Sigmoid colon (tissue), 7 donors: ENCODE results near the gene DPPA2. TPM values are rescaled to one million over a fixed set of nuclear protein-coding genes. Genes with fewer than 3 reads are reported as not detected.

Experiments
- DNase-seq: peaks from one replicate; pipeline ENCODE4 v3.0.0-alpha.2; 2019
- H3K27ac ChIP-seq, 4 donors: fragments of 200-600 bp; sonication (generic); one replicate each; pipeline ENCODE4 v1.5.1; 2016 to 2019; ENCODE audit warnings: mild to moderate bottlenecking in 1 of 4
- H3K27me3 ChIP-seq, 3 donors: fragments of 200-600 bp; sonication (generic); one replicate each; pipeline ENCODE4 v1.5.1; 2019; ENCODE audit warnings: mild to moderate bottlenecking in 1 of 3
- H3K36me3 ChIP-seq, 4 donors: fragments of 200-600 bp; sonication (generic); one replicate each; pipeline ENCODE4 v1.5.1; 2016 to 2019
- H3K4me1 ChIP-seq, 4 donors: fragments of 200-600 bp; sonication (generic); one replicate each; pipeline ENCODE4 v1.5.1; 2017 to 2019
- H3K4me3 ChIP-seq, 4 donors: fragments of 200-600 bp; sonication (generic); one replicate each; pipeline ENCODE4 v1.5.1; 2017 to 2019; ENCODE audit warnings: mild to moderate bottlenecking in 2 of 4, moderate library complexity in 1 of 4
- H3K9me3 ChIP-seq, 4 donors: fragments of 200-600 bp in 3 of 4; sonication (generic) in 3 of 4; one replicate each; pipeline versions ENCODE4 v1.5.1 to v1.6.1; 2013 to 2019
- EP300 ChIP-seq, 4 donors: sonication (generic); formaldehyde crosslinking; IDR thresholded peaks; one replicate each; pipeline ENCODE4 v1.6.1; 2017; ENCODE audit warnings: antibody characterized with exemption in 4 of 4
- POLR2A ChIP-seq, 2 donors: fragments of 450-650 bp; IDR thresholded peaks; one replicate each; pipeline ENCODE4 v1.6.1; 2016; ENCODE audit warnings: antibody characterized with exemption in 2 of 2, mild to moderate bottlenecking in 2 of 2, moderate library complexity in 2 of 2
- POLR2AphosphoS5 ChIP-seq, 4 donors: sonication (generic); formaldehyde crosslinking; IDR thresholded peaks; one replicate each; pipeline ENCODE4 v1.6.1; 2017; ENCODE audit warnings: antibody characterized with exemption in 4 of 4
- WGBS, 2 donors: extraction: QIAGEN DNeasy Blood & Tissue Kit; methylation state at CpG; one replicate each; pipeline ENCODE4 v1.1.7; 2013; 5-methylcytosine and 5-hydroxymethylcytosine counted together
- intact Hi-C: fragments of 100-400 bp; cut with DNase I; formaldehyde crosslinking; loops from one replicate; pipeline ENCODE4 v1.15.1; 2023
- polyA plus RNA-seq, 3 donors: library from polyadenylated mRNA; stranded (reverse); fragments of 200-250 nt; gene quantifications; one replicate each; pipeline ENCODE4 v1.2.3, GENCODE V29; 2013
- small RNA-seq, 3 donors: library from RNA; depleted of rRNA; stranded (forward); fragments of <200 nt; gene quantifications; one replicate each; pipeline ENCODE3, GENCODE V24; 2016
- total RNA-seq, 4 donors: library from RNA; depleted of rRNA; stranded (reverse); fragments of >200 nt; gene quantifications; one replicate each; pipeline ENCODE4 v1.1.0, GENCODE V29; 2016
- TF ChIP-seq, protein P1 (sequence below), 4 experiments: fragments of 450-650 bp in 3 of 4; fragments of 200-600 bp in 1 of 4; IDR thresholded peaks; one replicate each; pipeline ENCODE4 v1.5.1; 2016 to 2019; ENCODE audit warnings: antibody characterized with exemption in 4 of 4, mild to moderate bottlenecking in 3 of 4, moderate library complexity in 2 of 4
- donor health status: healthy with polysubstance abuse.
- donor health status: Bipolar disorder and iron deficiency.
- donor health status: healthy.

Gene DPPA2
- total and polyA plus RNA-seq, 7 donors, result not detected

DNA sequence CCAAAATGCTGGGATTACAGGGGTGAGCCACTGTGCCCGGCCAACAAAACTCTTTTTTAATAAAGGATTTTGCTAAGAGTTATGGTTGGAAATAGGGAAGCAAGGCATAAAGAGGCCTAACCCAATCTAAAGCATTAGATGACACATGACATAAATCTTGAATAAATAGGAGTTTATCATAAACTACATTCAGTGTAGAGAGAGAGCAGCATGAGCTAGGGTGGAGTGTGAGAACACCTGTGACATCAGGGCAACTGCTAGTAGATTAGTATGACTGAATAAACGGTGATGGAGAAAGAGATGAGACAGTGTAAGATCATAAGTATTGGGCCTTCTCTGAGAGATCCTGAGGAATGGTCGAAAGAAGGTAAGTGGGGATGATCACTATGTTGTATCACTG lies 63.7 kb downstream of the DPPA2 start:
- 73 to 78% methylated on average over 3 of the region's 3 CpGs for WGBS, 2 donors
- H3K4me1 ChIP-seq, result no peaks in the 10 kb centered on the region
- no peaks in the 10 kb centered on the region for H3K27me3 ChIP-seq
- intact Hi-C loops, result no loop called here
- no peaks in the 10 kb centered on the region for H3K9me3 ChIP-seq
- H3K4me3 ChIP-seq, result no peak overlapping the region
- DNase-seq, result no peak
- H3K36me3 ChIP-seq, result no peaks in the 10 kb centered on the region
- TF ChIP-seq POLR2A (IDR thresholded peaks at IDR 0.05), result no peak
- no peak for TF ChIP-seq EP300 (IDR thresholded peaks at IDR 0.05)
- TF ChIP-seq, protein P1, sequence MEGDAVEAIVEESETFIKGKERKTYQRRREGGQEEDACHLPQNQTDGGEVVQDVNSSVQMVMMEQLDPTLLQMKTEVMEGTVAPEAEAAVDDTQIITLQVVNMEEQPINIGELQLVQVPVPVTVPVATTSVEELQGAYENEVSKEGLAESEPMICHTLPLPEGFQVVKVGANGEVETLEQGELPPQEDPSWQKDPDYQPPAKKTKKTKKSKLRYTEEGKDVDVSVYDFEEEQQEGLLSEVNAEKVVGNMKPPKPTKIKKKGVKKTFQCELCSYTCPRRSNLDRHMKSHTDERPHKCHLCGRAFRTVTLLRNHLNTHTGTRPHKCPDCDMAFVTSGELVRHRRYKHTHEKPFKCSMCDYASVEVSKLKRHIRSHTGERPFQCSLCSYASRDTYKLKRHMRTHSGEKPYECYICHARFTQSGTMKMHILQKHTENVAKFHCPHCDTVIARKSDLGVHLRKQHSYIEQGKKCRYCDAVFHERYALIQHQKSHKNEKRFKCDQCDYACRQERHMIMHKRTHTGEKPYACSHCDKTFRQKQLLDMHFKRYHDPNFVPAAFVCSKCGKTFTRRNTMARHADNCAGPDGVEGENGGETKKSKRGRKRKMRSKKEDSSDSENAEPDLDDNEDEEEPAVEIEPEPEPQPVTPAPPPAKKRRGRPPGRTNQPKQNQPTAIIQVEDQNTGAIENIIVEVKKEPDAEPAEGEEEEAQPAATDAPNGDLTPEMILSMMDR (IDR thresholded peaks at IDR 0.05), result no peak
- no peak for TF ChIP-seq POLR2AphosphoS5 (IDR thresholded peaks at IDR 0.05)
- H3K27ac ChIP-seq, result no peak overlapping the region

Small RNAs within 50 kb of the gene (small RNA-seq; reads per million reads assigned to genes)
- gene AC124945.1, result 0 reads per million in 3 donors
- 0 reads per million in 3 donors for gene RF00017

Other genes with a start within 250 kb of the DPPA2 start
- gene MORC1, start 198.4 kb downstream of the DPPA2 start, total RNA-seq, result not detected
- gene MORC1, start 198.4 kb downstream of the DPPA2 start, polyA plus RNA-seq, result under 1 TPM in 1 of 3 donors, not detected in 2; 0.03 TPM
- gene C3orf85, start 179.8 kb downstream of the DPPA2 start, total RNA-seq, result not detected
- gene C3orf85, start 179.8 kb downstream of the DPPA2 start, polyA plus RNA-seq, result 10 to 100 TPM in 2 of 3 donors, 1 to 10 TPM in 1; 5.1 to 36.5 (median 18.6) TPM
- under 1 TPM in 1 of 4 donors, not detected in 3; 0.16 TPM for gene DPPA4, start 21.0 kb upstream of the DPPA2 start, total RNA-seq
- 1 to 10 TPM in 1 of 3 donors, not detected in 2; 1.1 TPM for gene DPPA4, start 21.0 kb upstream of the DPPA2 start, polyA plus RNA-seq